RPMI7951 (cell line): ENCODE results near the gene RNF103. TPM values are rescaled to one million over a fixed set of nuclear protein-coding genes. Genes with fewer than 3 reads are reported as not detected.
"Not testable (repeated sequence)": the region's sequence is repeated elsewhere in the genome, so short reads cannot be mapped to it uniquely, and the experiment has no call there.

ENCODE experiments used
- DNase-seq: peaks from one replicate; pipeline ENCODE4 v3.0.0-alpha.2; 2012; ENCODE audit warnings: low read depth
- total RNA-seq: library from RNA; depleted of rRNA; stranded (reverse); fragments of >200 nt; shearing (Covaris generic); gene quantifications from 2 replicates; pipeline ENCODE4 v1.2.3, GENCODE V29; 2014; rRNA removed

The RNF103 gene, protein sequence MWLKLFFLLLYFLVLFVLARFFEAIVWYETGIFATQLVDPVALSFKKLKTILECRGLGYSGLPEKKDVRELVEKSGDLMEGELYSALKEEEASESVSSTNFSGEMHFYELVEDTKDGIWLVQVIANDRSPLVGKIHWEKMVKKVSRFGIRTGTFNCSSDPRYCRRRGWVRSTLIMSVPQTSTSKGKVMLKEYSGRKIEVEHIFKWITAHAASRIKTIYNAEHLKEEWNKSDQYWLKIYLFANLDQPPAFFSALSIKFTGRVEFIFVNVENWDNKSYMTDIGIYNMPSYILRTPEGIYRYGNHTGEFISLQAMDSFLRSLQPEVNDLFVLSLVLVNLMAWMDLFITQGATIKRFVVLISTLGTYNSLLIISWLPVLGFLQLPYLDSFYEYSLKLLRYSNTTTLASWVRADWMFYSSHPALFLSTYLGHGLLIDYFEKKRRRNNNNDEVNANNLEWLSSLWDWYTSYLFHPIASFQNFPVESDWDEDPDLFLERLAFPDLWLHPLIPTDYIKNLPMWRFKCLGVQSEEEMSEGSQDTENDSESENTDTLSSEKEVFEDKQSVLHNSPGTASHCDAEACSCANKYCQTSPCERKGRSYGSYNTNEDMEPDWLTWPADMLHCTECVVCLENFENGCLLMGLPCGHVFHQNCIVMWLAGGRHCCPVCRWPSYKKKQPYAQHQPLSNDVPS
- 9.9 and 12.5 TPM in 2 replicates for total RNA-seq

DNA sequence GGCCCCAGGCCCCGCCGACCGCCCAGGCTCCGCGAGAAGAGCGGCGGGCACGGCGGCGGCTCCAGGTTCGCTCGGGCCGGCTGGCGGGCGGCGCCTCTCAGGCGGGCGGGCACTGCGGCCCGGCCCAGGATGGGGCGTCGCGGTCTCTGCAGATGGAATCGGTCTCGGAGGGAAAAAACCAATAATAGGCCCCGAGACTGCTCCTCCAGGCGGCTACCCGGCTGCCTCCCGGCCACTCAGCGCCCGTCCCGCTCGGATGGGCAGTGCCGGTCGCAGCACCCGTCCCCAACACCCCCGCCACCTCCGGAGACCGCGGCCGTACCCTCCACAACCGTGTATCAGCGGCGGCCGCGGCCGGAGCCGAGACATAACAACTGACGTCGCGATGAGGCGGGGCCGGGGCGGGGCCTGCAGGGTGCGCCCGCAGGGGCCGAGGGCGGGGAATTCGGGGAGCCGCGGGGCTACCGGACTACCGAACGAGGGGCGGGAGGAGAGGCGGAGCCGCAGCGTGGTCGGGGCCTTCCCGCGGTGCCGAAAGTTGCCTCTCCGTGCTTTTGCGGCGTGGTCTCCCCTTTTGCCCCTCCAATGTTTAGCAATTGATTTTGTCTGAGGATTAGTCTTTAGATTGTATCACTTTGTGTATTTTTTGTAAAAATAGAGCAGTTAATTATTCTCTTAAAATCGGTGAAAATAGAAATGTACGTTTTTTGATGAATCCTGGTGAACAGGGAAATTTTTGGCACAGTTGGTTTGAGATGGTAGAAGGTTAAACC is at the start of gene RNF103:
RNF103 (minus strand) TSS at position 372 of the 773 bp plus-strand sequence. CDS start 979 bp downstream, outside the sequence.
- peak; percentile 89 for DNase-seq

DNA sequence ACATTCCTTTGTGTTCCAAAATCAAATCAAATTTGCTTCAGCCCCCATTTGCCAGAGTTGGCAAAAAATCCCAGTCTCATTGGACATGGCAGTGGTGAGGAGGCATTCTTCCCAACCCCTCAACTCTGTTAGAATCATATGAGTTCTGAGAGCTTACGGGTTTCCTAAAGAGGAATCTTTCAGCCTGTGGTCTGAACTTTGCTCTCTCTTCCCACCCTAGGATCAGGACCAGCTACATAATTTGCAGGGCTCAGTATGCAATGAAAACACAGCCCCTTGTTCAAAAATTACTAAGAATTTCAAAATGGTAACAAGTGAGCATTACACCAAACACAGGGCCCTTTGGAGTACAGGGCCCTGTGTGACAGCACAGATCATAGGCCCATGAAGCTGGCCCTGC is 49.3 kb upstream of the RNF103 start:
- DNase-seq, result no peak

DNA sequence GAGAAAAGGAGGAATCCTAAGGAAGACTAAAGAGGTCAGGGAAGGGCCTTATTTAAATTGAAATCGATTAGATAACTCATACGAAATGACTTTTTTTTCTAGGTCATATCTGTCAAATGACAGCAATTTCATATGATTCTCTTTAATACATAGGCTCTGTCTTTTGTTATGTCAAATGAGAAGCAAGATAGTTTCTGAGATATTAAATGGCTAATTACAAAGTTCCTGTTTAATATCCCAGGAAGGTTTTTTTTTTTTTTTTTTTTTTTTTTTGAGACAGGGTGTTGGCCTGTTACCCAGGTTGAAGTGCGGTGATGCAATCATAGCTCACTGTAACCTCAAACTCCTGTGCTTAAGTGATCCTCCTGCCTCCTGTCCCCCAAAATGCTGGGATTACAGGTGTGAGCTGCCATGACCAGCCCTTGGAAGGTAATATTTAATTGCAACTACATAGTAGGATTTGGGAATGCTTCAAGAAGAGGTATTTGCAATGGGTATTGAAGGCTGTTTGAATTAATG is 48.4 kb upstream of the RNF103 start:
- no peak for DNase-seq

DNA sequence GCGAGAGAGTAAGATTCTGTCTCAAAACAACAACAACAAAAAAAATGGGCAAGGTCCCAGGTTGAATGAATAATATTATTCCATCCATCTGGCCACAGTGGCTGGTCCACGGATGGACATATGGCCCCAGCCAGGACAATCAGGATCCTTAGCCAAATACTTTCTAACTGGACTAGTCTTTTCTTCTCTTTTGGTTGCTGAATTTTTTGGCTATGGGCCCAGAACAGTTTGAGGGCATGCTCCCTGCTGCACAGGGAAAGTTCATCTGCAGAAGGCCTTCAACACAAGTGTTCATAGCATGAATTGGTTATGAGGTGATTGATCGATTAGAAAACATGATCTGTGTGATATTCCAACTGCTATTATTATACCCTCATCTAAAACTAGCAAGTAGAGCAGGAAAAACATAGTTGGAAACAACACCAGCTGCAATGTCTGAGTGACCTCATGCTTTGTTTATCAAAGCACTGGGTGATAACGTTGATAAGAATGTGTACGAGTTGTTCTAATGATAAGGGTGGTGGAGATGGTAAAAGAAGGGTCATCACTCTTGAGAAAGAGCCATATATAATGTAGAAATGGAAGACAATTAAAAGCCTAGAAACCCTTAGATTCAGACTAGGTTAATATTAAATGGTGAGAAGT is 47.8 kb upstream of the RNF103 start:
- DNase-seq, result no peak

DNA sequence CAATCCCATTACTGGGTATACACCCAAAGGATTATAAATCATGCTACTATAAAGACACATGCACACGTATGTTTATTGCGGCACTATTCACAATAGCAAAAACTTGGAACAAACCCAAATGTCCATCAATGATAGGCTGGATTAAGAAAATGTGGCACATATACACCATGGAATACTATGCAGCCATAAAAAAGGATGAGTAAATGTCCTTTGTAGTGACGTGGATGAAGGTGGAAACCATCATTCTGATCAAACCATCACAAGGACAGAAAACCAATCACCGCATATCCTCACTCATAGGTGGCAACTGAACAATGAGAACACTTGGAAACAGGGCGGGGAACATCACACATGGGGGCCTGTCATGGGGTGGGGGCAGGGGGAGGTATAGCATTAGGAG is 45.7 kb upstream of the RNF103 start:
- not testable (repeated sequence) for DNase-seq

DNA sequence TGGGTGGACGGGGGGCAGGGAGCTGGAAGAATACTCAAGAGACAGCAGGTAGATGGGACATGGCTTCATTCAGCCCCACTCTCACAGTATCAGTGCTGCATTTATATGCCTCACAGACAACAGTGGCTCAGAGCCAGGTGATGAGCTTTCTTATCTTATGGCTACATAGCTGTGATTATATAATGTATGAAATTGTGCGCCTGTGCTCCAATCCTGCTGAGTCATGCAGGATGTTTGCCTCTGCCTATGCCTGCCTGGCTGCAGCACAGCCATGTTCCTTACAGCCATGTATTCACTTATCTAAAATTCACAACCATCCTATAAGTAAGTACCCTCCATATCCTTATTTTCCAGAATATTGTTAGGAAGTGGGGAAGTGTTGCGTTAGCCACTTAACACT is 37.7 kb upstream of the RNF103 start:
- peak; percentile 15 for DNase-seq

DNA sequence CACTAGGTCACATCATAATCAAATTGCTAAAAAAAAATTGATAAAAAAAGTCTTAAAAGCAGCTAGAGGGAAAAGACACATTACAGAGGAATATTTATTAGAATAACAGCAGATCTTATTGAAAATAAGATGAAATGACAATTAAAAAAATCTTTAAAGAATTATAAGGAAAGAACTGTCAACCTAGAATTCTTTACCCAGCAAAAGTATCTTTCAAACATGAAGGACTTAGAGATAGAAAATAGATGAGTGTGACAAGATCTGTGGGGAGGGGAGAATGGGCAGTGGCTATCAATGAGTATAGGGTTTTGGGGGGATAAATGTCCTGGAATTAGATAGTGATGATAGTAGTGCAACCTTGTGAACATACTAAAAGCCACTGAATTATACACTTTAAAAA is 26.5 kb upstream of the RNF103 start:
- DNase-seq, result no peak

DNA sequence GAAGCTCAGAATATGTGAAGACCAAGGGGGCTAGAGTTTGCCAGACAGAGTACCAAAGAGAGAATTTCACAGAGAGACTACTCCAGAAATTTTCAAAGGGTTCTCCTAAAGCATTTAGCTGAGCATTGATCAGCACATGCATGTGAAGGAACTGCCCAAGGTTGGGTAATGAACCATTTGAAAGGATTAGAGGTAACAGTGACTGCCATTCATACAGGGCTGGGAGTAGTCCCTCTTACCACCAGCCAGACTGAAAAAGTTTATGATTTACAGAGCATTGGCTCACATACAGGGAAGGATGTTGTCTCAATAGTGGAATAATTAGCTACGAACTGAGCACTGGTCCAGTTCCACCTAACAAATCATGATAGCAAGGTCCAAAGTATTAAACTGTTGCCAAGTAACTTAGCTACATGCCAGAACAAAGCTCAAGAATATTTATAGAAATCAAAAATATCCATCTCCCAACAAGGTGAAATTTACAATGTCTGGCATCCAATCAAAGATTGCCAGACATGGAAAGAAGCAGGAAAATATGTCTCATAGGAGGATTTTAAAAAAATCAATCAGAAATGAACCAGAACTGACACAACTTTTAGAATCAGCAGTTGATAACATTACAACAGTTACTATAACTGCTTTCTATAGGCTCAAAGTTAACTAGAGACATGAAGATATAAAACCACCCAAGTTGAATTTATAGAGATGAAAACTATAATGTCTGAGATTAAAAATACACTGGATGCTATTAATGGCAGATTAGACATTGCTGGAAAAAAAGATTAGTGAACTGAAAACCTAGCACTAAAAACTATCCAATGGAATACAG is 25.7 kb upstream of the RNF103 start:
- DNase-seq, result no peak

DNA sequence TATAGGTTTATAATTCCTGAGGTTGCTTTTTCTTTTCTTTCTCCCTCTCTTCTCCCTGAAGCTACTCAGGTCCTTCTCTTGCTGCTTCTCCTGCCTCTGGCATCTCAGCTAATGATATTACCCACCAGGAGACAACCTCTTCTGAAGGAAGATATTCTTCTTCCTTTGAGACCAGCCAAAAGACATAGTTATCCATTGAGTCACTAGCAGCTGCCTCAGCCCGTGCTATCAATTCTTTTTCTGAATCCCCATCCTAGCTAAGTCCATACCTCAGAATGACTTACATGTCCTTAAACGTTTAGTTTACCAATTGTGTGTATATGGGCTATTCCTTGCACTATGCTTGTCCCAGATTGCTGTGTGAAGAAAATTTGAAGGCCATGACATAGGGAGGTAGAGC is 25.0 kb upstream of the RNF103 start:
- no peak for DNase-seq

DNA sequence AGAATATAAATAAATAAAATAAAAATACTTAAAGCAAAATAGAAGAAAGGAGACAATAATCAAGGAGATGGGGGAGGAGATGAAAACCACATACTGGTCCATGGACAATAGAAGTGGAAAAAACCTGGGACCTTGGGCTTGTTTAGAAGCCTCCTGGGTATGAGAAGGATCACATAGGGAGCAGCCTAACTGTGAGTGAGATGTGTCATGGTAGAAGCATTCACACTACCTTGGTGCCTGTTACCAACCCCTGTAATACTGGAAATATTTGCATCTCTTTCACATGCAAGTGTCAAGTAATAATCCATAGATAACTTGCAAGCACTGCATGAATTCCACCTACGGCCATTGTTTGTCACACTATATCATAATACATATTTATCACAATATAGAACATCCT is 23.2 kb upstream of the RNF103 start:
- no peak for DNase-seq

DNA sequence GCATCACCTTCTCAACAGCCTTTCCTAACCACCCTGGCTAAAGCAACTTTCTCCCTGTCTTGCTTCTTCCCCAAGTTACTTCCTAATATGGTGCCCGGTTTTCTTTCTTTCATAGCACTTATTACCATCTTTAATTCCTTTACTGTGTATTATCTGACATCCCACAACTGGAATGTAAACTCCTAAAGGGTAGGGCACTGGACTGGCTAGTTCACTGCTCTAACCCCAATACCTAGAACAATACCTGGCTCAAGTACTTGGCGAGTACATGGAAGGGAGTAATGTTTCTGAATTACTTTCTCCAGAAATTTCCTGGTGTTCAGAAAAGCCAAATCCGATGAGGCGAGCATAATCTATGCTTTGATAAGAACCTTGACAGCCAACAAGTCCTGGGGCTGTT is 22.7 kb upstream of the RNF103 start:
- DNase-seq, result no peak

DNA sequence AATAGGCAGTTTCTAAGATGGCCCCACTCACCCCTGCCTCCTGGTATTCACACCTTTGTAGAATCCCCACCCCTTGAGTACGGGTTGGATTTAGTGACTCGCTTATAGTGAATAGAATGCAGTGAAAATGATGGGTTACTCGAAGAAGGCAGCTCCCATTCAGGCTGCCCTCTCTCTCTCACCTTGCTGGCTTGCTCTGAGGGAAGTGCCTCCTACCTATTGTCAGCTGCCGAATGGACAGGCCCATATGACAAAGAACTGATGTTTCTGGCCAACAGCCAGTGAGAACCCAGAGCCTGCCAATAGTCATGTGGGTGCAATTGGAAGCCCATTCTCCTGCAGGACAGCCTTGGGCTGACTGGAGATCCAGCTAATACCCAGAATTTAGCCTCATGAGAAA is 22.1 kb upstream of the RNF103 start:
- no peak for DNase-seq

DNA sequence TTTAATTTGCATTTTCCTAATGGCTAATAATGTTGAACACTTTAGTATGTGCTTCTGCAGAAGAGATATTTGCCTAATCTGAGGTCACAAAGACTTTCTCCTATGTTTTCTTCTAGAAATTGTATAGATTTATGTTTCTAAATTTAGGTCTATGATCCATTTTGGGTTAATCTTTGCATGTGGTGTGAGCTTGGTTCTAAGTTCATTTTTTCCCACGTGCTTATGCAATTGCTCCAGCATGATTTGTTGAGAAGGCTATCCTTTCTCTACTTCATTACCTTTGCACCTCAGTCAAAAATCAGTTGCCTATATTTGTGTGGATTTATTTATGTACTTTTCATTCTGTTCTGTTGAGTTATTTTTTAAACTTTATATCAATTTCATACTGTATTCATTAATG is 15.0 kb upstream of the RNF103 start:
- DNase-seq, result no peak

DNA sequence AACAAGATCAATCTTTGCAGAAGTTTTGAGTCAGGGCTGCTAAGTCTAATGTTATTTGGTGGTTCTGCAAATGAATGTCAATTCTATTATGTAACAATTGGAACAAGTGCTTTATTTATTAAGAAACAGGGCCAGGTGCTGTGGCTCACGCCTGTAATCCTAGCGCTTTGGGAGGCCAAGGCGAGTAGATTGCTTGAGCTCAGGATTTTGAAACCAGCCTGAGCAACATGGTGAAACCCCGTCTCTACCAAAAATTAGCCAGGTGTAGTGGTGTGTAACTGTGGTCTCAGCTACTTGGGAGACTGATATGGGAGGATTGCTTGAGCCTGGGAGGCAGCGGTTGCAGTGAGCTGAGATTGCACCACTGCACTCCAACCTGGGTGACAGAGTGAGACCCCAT is 13.2 kb upstream of the RNF103 start:
- no peak for DNase-seq

DNA sequence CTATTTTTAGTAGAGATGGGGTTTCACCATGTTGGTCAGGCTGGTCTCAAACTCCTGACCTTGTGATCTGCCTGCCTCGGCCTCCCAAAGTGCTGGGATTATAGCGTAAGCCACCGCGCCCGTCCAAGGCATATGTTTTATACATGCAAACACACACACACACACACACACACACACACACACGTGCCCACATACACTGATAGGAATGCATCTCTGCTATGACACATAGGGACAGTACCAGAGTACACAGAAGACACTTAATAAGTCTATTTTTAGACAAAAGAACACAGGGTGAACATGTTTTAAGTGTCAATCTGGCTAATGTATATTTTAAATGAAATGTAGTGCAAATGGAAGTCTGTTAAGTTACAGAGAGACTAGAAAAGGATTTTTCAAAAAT is 10.7 kb upstream of the RNF103 start:
- DNase-seq, result no peak

DNA sequence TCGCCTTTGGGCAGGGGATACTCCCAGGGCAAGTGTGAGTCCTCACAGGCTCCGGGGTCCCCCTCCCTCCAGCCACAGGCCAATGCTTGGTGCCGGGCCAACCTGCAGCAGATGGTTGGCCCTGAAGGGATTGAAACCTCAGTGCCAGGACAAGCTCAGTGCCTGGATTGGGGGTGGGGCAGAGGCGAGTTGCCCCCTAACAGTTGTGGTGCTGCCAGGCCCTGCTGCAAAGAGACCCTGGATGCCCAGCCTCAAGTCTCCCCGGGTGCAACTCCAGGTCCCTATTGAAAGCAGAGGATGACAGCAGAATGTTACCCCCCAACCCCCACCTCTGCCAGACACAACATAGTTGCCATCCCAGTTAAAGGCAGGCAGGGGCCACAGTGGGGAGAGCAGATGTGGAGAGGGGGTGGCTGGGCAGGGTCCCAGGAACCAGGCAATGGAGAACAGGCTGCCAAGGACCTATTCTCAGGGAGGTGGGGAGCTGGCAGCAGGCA is 9.5 kb upstream of the RNF103 start:
- no peak for DNase-seq

DNA sequence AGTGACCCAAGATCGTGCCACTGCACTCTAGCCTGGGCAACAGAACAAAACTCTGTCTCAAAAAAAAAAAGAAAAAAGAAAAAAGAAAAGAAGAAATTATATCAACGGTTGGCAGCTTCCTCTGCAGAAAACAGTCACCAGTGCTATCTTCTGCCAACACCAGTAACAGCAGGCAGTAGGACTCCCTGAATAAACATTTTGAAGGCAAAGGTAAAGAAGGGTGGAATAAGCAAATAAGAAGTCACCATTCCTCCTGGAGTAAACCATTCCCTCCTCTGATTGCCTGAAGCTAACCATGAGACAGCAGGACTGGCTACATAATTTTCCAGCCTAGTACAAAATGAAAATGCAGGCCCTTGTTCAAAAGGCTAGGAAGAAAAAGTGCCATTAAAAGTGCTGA is 9.0 kb upstream of the RNF103 start:
- DNase-seq, result no peak

DNA sequence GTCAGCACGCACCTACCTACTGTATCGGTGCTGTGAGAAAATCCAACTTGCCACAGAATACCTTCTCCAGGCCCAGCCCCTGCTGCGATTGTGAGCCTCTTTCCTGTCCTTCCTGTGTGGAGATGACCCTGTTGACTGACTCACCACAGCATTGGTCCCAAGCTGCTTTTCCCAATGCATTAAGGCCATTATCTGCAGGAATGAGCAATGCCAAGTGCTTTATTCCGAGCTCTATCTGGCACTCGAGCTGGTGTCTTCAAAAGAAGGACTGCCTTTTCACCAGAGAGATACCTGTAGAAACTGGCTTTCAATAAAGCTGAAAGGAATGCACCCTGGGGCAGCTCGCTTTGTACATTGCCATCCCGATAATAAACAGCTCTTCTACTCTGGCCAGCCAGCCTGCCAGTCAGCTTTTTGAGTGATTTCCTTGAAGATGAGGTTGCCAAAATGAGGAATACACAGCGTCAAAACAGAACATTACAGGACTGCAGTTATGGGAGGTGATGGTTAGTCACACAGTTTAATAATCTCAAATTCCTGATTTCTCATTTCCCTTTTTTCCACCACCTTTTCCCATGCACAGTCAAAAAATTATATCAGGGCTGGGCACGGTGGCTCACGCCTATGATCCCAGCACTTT is 8.3 kb upstream of the RNF103 start:
- DNase-seq, result no peak

DNA sequence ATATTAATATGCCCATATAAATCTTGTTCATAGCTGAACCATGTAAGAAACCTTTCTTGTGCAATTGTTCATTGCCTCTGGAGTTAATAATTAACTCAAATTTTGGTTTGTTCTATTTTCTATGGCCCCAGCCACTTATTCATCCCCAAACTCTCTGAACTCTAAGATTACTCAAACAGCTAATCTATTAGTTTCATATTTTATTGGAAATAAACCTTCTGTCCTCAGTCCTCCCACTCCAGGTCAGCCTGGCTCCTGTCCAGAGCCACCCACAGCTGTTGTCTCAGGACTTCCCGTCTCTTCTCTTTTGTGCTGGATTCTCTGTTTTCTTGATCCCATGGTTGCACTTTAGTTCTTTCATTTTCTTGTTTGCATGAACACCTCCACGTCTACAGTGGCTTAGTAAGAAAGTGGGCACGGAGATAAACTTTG is 4.4 kb upstream of the RNF103 start:
- DNase-seq, result no peak

DNA sequence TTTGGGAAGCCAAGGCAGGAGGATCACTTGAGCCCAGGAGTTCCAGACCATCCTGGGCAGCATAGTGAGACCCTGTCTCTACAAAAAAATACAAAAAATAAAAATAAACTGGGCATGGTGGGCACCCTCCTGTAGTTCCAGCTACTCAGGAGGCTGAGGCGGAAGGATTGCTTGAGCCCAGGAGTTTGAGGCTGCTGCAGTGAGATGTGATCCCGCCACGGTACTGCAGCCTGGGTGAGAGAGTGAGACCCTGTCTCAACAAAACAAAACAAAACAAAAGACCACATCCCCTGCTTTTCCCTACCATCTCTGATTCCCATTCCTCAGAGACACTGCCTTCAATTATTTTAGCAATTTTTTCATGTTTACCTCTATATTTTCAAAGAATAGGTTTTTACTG is 3.9 kb upstream of the RNF103 start:
- DNase-seq, result no peak
